Natural killer cell (primary cell): ENCODE results near the gene TNNI3K. TPM values are rescaled to one million over a fixed set of nuclear protein-coding genes. Genes with fewer than 3 reads are reported as not detected.

Experiments used
- ATAC-seq, 3 donors: fragments of 150-1000 bp in 2 of 3; fragments of 200-7000 bp in 1 of 3; cut with Tn5 transposase; 1 replicate in 1 of 3; 2 replicates in 2 of 3; pipeline ENCODE4 v1.10.0; 2021; ENCODE audit warnings: mild to moderate bottlenecking in 2 of 3, moderate library complexity in 2 of 3
- DNase-seq, 2 donors: peaks; one replicate each; pipeline versions ENCODE4 v3.0.0 to v3.0.0-alpha.2; 2013 to 2021; ENCODE audit warnings: mixed read lengths in 1 of 2
- H3K27ac ChIP-seq: one replicate; pipeline ENCODE4 v1.5.1; 2013; ENCODE audit warnings: mild to moderate bottlenecking, low read length
- H3K27me3 ChIP-seq: one replicate; pipeline ENCODE4 v1.6.1; 2013; ENCODE audit warnings: low read length; ENCODE audit not compliant: control insufficient read depth, insufficient read depth
- H3K36me3 ChIP-seq: one replicate; pipeline ENCODE4 v1.6.1; 2013; ENCODE audit warnings: low read length; ENCODE audit not compliant: control insufficient read depth, insufficient read depth
- H3K4me1 ChIP-seq: one replicate; pipeline ENCODE4 v1.6.1; 2013; ENCODE audit warnings: low read length; ENCODE audit not compliant: control insufficient read depth, insufficient read depth
- H3K4me3 ChIP-seq: one replicate; pipeline ENCODE4 v1.5.1; 2013; ENCODE audit warnings: low read length
- H3K9me3 ChIP-seq: one replicate; pipeline ENCODE4 v1.6.1; 2013; ENCODE audit warnings: low read length; ENCODE audit not compliant: control insufficient read depth, insufficient read depth
- H3K27ac Mint-ChIP-seq, 2 donors: one replicate each; pipeline ENCODE4 v1.8.0; 2022; ENCODE audit warnings: mild to moderate bottlenecking in 2 of 2, mixed read lengths in 2 of 2, moderate library complexity in 1 of 2
- H3K27me3 Mint-ChIP-seq, 2 donors: one replicate each; pipeline ENCODE4 v1.8.0; 2022; ENCODE audit warnings: low read depth in 2 of 2, mixed read lengths in 2 of 2
- H3K36me3 Mint-ChIP-seq: one replicate; pipeline ENCODE4 v1.8.0; 2022; ENCODE audit warnings: mixed read lengths
- H3K4me1 Mint-ChIP-seq, 2 donors: one replicate each; pipeline ENCODE4 v1.8.0; 2022; ENCODE audit warnings: mixed read lengths in 2 of 2
- H3K4me3 Mint-ChIP-seq: one replicate; pipeline ENCODE4 v1.8.0; 2022; ENCODE audit warnings: mild to moderate bottlenecking, moderate library complexity, mixed read lengths
- H3K9me3 Mint-ChIP-seq, 2 donors: one replicate each; pipeline ENCODE4 v1.8.0; 2022; ENCODE audit warnings: mixed read lengths in 2 of 2
- WGBS: methylation state at CpG from one replicate; pipeline ENCODE4 v1.1.7; 2013; ENCODE audit warnings: missing lambda C conversion rate; ENCODE audit not compliant: insufficient coverage; 5-methylcytosine and 5-hydroxymethylcytosine counted together
- intact Hi-C: fragments of 100-400 bp; cut with micrococcal nuclease; formaldehyde crosslinking; loops from one replicate; pipeline ENCODE4 v1.14.2; 2022
- total RNA-seq, 4 donors: library from RNA; stranded (reverse); fragments of 120-200 nt in 1 of 4; gene quantifications; one replicate each; pipeline versions ENCODE4 v1.2.3 to v1.2.4, GENCODE V29; 2013 to 2022
- TF ChIP-seq, protein P1 (sequence below): fragments of 200-600 bp; IDR thresholded peaks from one replicate; pipeline ENCODE4 v1.8.0; 2022; ENCODE audit warnings: antibody characterized with exemption

TNNI3K gene
- total RNA-seq, 3 donors from 2014 or later (not counting 1 experiment from before 2014, with no cell fraction given): 0.72 TPM; not detected in 2

DNA sequence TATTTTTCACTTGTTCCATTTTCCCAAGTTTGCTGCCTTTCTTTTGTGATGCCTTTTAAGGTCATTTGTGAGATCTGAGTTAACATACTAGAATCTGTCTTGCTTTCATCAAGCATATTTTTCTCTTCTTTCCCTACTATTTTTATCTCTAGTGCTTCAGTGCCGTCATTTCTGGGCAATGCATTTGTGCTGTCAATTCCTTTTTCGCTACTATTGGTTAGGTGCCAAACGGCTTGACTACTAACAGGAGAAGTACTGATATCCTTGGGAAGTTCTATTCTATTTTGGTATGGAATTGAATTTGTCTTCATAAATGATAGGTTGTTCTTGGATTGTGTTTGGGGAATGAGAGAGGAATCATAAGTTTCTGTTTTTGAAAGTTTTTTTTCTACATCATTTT lies 235.1 kb downstream of the TNNI3K start:
- Mint-ChIP-seq H3K4me3 (no peak overlapping the region), H3K27me3 (no peaks in the 10 kb centered on the region), H3K4me1 (no peaks in the 10 kb centered on the region), H3K36me3 (no peaks in the 10 kb centered on the region), H3K9me3 (no peaks in the 10 kb centered on the region), H3K27ac (no peak overlapping the region)
- 79% methylated on average over 3 of the region's 3 CpGs for WGBS
- Histone ChIP-seq H3K27ac (no peak overlapping the region), H3K36me3 (no peaks in the 10 kb centered on the region), H3K9me3 (no peaks in the 10 kb centered on the region), H3K4me1 (no peaks in the 10 kb centered on the region), H3K4me3 (no peak overlapping the region), H3K27me3 (no peaks in the 10 kb centered on the region)
- intact Hi-C loops: no loop called here
- no peak for DNase-seq
- TF ChIP-seq, protein P1, sequence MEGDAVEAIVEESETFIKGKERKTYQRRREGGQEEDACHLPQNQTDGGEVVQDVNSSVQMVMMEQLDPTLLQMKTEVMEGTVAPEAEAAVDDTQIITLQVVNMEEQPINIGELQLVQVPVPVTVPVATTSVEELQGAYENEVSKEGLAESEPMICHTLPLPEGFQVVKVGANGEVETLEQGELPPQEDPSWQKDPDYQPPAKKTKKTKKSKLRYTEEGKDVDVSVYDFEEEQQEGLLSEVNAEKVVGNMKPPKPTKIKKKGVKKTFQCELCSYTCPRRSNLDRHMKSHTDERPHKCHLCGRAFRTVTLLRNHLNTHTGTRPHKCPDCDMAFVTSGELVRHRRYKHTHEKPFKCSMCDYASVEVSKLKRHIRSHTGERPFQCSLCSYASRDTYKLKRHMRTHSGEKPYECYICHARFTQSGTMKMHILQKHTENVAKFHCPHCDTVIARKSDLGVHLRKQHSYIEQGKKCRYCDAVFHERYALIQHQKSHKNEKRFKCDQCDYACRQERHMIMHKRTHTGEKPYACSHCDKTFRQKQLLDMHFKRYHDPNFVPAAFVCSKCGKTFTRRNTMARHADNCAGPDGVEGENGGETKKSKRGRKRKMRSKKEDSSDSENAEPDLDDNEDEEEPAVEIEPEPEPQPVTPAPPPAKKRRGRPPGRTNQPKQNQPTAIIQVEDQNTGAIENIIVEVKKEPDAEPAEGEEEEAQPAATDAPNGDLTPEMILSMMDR: no peak
- ATAC-seq: no peak

DNA sequence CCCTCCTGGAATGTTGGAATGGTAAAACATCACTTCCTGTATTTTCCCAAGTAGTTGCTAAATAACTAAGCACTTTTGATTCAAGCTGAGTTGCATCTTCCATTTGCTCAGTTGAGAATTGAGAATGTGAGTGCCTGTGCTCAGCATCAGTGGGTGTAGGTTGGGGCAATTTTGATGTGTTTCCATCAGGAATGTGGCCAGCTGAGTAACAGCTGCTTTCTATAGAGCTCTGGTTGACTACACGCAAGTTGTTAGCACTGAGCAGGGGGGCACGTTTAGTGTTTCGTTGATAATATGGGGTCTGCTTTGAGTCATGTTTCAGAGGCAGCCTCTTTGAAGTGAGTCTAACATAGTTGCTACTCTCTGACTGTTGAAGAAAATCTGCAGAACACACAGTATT lies 235.7 kb downstream of the TNNI3K start:
- Mint-ChIP-seq H3K4me1 (no peaks in the 10 kb centered on the region), H3K4me3 (no peak overlapping the region), H3K9me3 (no peaks in the 10 kb centered on the region), H3K36me3 (no peaks in the 10 kb centered on the region), H3K27me3 (no peaks in the 10 kb centered on the region), H3K27ac (no peak overlapping the region)
- Histone ChIP-seq H3K27me3 (no peaks in the 10 kb centered on the region), H3K4me1 (no peaks in the 10 kb centered on the region), H3K9me3 (no peaks in the 10 kb centered on the region), H3K4me3 (no peak overlapping the region), H3K36me3 (no peaks in the 10 kb centered on the region), H3K27ac (no peak overlapping the region)
- intact Hi-C loops: no loop called here
- 60% methylated on average over 3 of the region's 3 CpGs for WGBS
- ATAC-seq (no peak), DNase-seq (no peak)
- TF ChIP-seq, protein P1: no peak

DNA sequence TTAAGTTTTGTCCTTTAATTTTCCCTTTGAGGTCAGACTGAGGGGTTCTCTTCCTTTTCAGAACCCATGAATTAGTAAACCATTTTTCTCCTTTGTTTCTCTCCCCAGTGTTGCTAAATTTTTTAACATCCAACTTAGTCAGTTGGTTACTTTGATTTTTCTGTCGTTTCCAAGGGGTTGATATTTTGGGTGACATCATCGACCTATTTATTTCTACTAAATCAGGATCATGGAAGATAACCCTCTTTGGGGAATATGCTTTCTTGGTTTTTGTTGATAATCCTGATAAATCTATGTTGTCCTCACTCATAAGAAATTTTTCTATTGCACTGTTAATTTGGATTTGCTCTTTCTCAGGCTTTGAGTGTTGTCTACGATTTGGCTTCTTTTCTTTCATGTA lies 236.3 kb downstream of the TNNI3K start:
- intact Hi-C loops: no loop called here

DNA sequence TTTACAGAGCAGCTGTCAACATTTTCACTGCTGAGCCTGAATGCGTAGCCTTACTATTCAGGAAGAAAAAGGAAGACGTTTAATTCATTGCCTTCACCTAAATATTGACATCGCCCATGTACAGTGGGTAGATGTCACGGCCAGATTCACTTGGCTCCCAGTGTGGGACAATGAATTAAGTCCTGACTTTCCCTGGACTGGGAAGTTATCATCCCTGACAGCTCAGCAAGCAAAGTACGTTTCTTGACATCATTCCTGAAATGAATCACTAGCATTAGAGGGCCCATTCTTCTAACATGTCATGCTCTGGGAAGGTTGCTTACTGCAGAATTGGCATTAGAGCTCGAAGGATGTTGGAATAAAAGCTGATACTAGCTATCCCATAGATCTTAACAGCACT lies 239.4 kb downstream of the TNNI3K start:
- Mint-ChIP-seq H3K36me3 (no peaks in the 10 kb centered on the region), H3K27ac (no peak overlapping the region), H3K4me3 (no peak overlapping the region), H3K27me3 (no peaks in the 10 kb centered on the region), H3K9me3 (no peaks in the 10 kb centered on the region), H3K4me1 (no peaks in the 10 kb centered on the region)
- TF ChIP-seq, protein P1: no peak
- no peaks in the 10 kb centered on the region for H3K36me3 ChIP-seq
- H3K4me1 ChIP-seq: no peaks in the 10 kb centered on the region
- DNase-seq: no peak
- no peak overlapping the region for H3K27ac ChIP-seq
- H3K9me3 ChIP-seq: no peaks in the 10 kb centered on the region
- 90% methylated on average over 5 of the region's 6 CpGs for WGBS
- no peak overlapping the region for H3K4me3 ChIP-seq
- no peak for ATAC-seq
- no peaks in the 10 kb centered on the region for H3K27me3 ChIP-seq
- intact Hi-C loops: no loop called here

More for the DNA sequence above, 236.3 kb downstream of the TNNI3K start:
- H3K27me3 ChIP-seq: no peaks in the 10 kb centered on the region
- DNase-seq (no peak), ATAC-seq (no peak)
- Mint-ChIP-seq H3K27me3 (no peaks in the 10 kb centered on the region), H3K9me3 (no peaks in the 10 kb centered on the region), H3K36me3 (no peaks in the 10 kb centered on the region), H3K4me1 (no peaks in the 10 kb centered on the region), H3K27ac (no peak overlapping the region), H3K4me3 (no peak overlapping the region)
- TF ChIP-seq, protein P1: no peak
- no CpG with 5 or more reads among the region's 3 CpGs for WGBS
- no peak overlapping the region for H3K4me3 ChIP-seq
- H3K36me3 ChIP-seq: no peaks in the 10 kb centered on the region
- no peak overlapping the region for H3K27ac ChIP-seq
- H3K9me3 ChIP-seq: no peaks in the 10 kb centered on the region
- no peaks in the 10 kb centered on the region for H3K4me1 ChIP-seq
